ENCODE results near the gene TTLL8. TPM values are rescaled to one million over a fixed set of nuclear protein-coding genes. Genes with fewer than 3 reads are reported as not detected.

TTLL8 gene
- total and polyA plus RNA-seq, 2 donors (not counting 3 experiments of a cell fraction or from before 2014, with no cell fraction given): not detected

- Histone ChIP-seq H3K27me3 (ENCODE audit: control insufficient read depth in 2 of 2, insufficient read depth in 2 of 2, low read length in 2 of 2) (peaks cover 0 to 6% of the 10 kb centered on the region in 2 experiments), H2AFZ (ENCODE audit: low read depth, low read length) (no peak overlapping the region), H3K4me3 (replicated peaks in 1 of 3; ENCODE audit: insufficient read depth in 1 of 3, low read depth in 1 of 3, low read length in 3 of 3) (no peak overlapping the region), H3K9me1 (replicated peaks; ENCODE audit: control insufficient read depth, extremely low read depth, insufficient read depth, low read length) (no peaks in the 10 kb centered on the region), H4K20me1 (replicated peaks; ENCODE audit: control insufficient read depth, extremely low read depth, insufficient read depth, low read length) (no peaks in the 10 kb centered on the region), H3K36me3 (ENCODE audit: control insufficient read depth in 2 of 2, extremely low read depth in 1 of 2, insufficient read depth in 2 of 2, low read length in 2 of 2) (no peaks in the 10 kb centered on the region), H3K27ac (ENCODE audit: insufficient read depth, low read depth, low read length) (no peak overlapping the region), H3K4me1 (ENCODE audit: control insufficient read depth, extremely low read depth, insufficient read depth, low read length) (no peaks in the 10 kb centered on the region), H3K4me2 (ENCODE audit: insufficient read depth, low read length) (no peak overlapping the region), H3K79me2 (ENCODE audit: control insufficient read depth, insufficient read depth, low read length) (no peaks in the 10 kb centered on the region), H3K9me3 (replicated peaks; ENCODE audit: control insufficient read depth, insufficient read depth, low read length) (no peaks in the 10 kb centered on the region), H3K9ac (replicated peaks; ENCODE audit: extremely low read depth, insufficient read depth, low read length) (no peak overlapping the region)
- no TSS peak for BruUV-seq (replicated peaks)
- DNase-seq (ENCODE audit: low read depth, low spot score) (no peak), FAIRE-seq (no peak)
- no peak for TF ChIP-seq MYC (IDR thresholded peaks at IDR 0.05; ENCODE audit: low read depth, low read length)
- no peak for TF ChIP-seq JUN (IDR thresholded peaks at IDR 0.05; ENCODE audit: borderline replicate concordance, insufficient read depth, insufficient read length, low read depth)
- TF ChIP-seq EZH2 (IDR thresholded peaks at IDR 0.05; ENCODE audit: borderline replicate concordance, low read depth, low read length, severe bottlenecking): no peak
- TF ChIP-seq POLR2A (IDR thresholded peaks at IDR 0.05; ENCODE audit: low read depth, low read length): no peak
- TF ChIP-seq FOS (IDR thresholded peaks at IDR 0.05; ENCODE audit: borderline replicate concordance, insufficient read depth, low read length): no peak
- TF ChIP-seq MAX (IDR thresholded peaks at IDR 0.05; ENCODE audit: insufficient read depth, insufficient read length): no peak
- TF ChIP-seq CTCF (IDR thresholded peaks at IDR 0.05; ENCODE audit: extremely low read depth in 1 of 2, insufficient read depth in 1 of 2, low read depth in 1 of 2, low read length in 2 of 2): no peak
- no peak for TF ChIP-seq GATA2 (IDR thresholded peaks at IDR 0.05; ENCODE audit: insufficient read depth, insufficient read length, low read depth, low read length)
- TF ChIP-seq POLR2AphosphoS5 (IDR thresholded peaks at IDR 0.05; ENCODE audit: insufficient read depth, low read depth, low read length): no peak
- dilution Hi-C loops (cut with MboI; ENCODE audit: extremely low pct_ligation_motif_present, low sequenced_read_pairs): no loop called here
- intact Hi-C loops (cut with micrococcal nuclease): no loop called here
- CTCF ChIA-PET: no interaction called here
- POLR2A ChIA-PET: no interaction called here
These were observed 26.0 kb upstream of the TTLL8 start for GRCh38 chr22:50084080-50084477.
